IMR-90 (cell line): ENCODE results near the gene PPM1J. TPM values are rescaled to one million over a fixed set of nuclear protein-coding genes. Genes with fewer than 3 reads are reported as not detected.

Experiments
- ATAC-seq: fragments of 200-7000 bp; cut with Tn5 transposase; 2 replicates; pipeline ENCODE4 v1.9.1; 2020; ENCODE audit warnings: low read depth, mild to moderate bottlenecking, moderate library complexity
- BruUV-seq: library from RNA; stranded (reverse); fragments of 400-500 nt; replicated peaks from 2 replicates; lab custom pipeline; 2021; lab: Mats Ljungman, UMichigan
- CTCF ChIA-PET: fragments of 300-600 bp; formaldehyde crosslinking; extraction: SDS; loops from one replicate; lab custom pipeline; 2021; ENCODE audit warnings: antibody characterized with exemption; lab: Yijun Ruan, JAX
- POLR2A ChIA-PET: fragments of 300-600 bp; sonication (Branson Sonifier 250); formaldehyde crosslinking; loops from one replicate; lab custom pipeline; 2022; ENCODE audit warnings: antibody characterized with exemption; ENCODE audit not compliant: unreplicated experiment; lab: Charles Lee
- DNase-seq: peaks from one replicate; pipeline ENCODE4 v3.0.0; 2013
- H2AFZ ChIP-seq: replicated peaks from 2 replicates; pipeline ENCODE3; 2013; ENCODE audit warnings: low read length, mild to moderate bottlenecking; ENCODE audit not compliant: poor library complexity
- H2AK5ac ChIP-seq: 2 replicates; pipeline ENCODE4 v1.6.1; 2013; ENCODE audit warnings: low read depth, low read length, inconsistent platforms
- H2AK9ac ChIP-seq: replicated peaks from 2 replicates; pipeline ENCODE3; 2013; ENCODE audit warnings: mild to moderate bottlenecking, low read depth, low read length, moderate library complexity; ENCODE audit not compliant: poor library complexity
- H2BK120ac ChIP-seq: 2 replicates; pipeline ENCODE4 v1.6.1; 2013; ENCODE audit warnings: low read depth, low read length, inconsistent platforms
- H2BK15ac ChIP-seq: 3 replicates; pipeline ENCODE4 v1.6.1; 2013; ENCODE audit warnings: low read depth, low read length, inconsistent platforms
- H2BK20ac ChIP-seq: 2 replicates; pipeline ENCODE4 v1.6.1; 2013; ENCODE audit warnings: low read depth, mild to moderate bottlenecking, inconsistent platforms, low read length, moderate library complexity
- H2BK5ac ChIP-seq: 2 replicates; pipeline ENCODE4 v1.6.1; 2013; ENCODE audit warnings: mild to moderate bottlenecking, low read depth, low read length, inconsistent platforms; ENCODE audit not compliant: poor library complexity, severe bottlenecking
- H3K14ac ChIP-seq: replicated peaks from 2 replicates; pipeline ENCODE4 v1.6.1; 2013; ENCODE audit warnings: low read depth, low read length, inconsistent platforms
- H3K18ac ChIP-seq: 2 replicates; pipeline ENCODE4 v1.6.1; 2013; ENCODE audit warnings: low read depth, low read length, control low read depth
- H3K23ac ChIP-seq: 2 replicates; pipeline ENCODE4 v1.6.1; 2013; ENCODE audit warnings: low read depth, low read length, inconsistent platforms
- H3K27ac ChIP-seq: 2 replicates; pipeline ENCODE4 v1.5.1; 2013; ENCODE audit warnings: mild to moderate bottlenecking, control low read depth, low read length; ENCODE audit not compliant: insufficient read depth
- H3K27me3 ChIP-seq: 2 replicates; pipeline ENCODE4 v1.6.1; 2013; ENCODE audit warnings: low read length; ENCODE audit not compliant: control insufficient read depth, insufficient read depth
- H3K36me3 ChIP-seq: 2 replicates; pipeline ENCODE4 v1.6.1; 2013; ENCODE audit warnings: low read length, mixed read lengths; ENCODE audit not compliant: control insufficient read depth, insufficient read depth
- H3K4ac ChIP-seq: 2 replicates; pipeline ENCODE4 v1.6.1; 2013; ENCODE audit warnings: low read depth, low read length, inconsistent platforms
- H3K4me1 ChIP-seq: 2 replicates; pipeline ENCODE4 v1.6.1; 2013; ENCODE audit warnings: low read length, mixed read lengths; ENCODE audit not compliant: control insufficient read depth, insufficient read depth
- H3K4me2 ChIP-seq: 2 replicates; pipeline ENCODE4 v1.6.1; 2013; ENCODE audit warnings: low read depth, mild to moderate bottlenecking, control low read depth, low read length, moderate library complexity
- H3K4me3 ChIP-seq: 2 replicates; pipeline ENCODE4 v1.5.1; 2013; ENCODE audit warnings: low read depth, mild to moderate bottlenecking, control low read depth, low read length, moderate library complexity; ENCODE audit not compliant: insufficient read depth
- H3K56ac ChIP-seq: 2 replicates; pipeline ENCODE4 v1.6.1; 2013; ENCODE audit warnings: low read length, inconsistent platforms; ENCODE audit not compliant: insufficient read depth; ENCODE audit errors: extremely low read depth
- H3K79me1 ChIP-seq, 2 experiments: 2 replicates each; pipeline ENCODE4 v1.6.1; 2013; ENCODE audit warnings: low read length in 2 of 2, inconsistent platforms in 1 of 2, low read depth in 1 of 2
- H3K9ac ChIP-seq: 2 replicates; pipeline ENCODE4 v1.6.1; 2013; ENCODE audit warnings: low read depth, low read length, control low read depth
- H3K9me1 ChIP-seq: 2 replicates; pipeline ENCODE4 v1.6.1; 2013; ENCODE audit warnings: low read length, inconsistent platforms; ENCODE audit not compliant: insufficient read depth
- H3K9me3 ChIP-seq: 2 replicates; pipeline ENCODE4 v1.6.1; 2013; ENCODE audit warnings: low read length; ENCODE audit not compliant: control insufficient read depth, insufficient read depth
- H4K20me1 ChIP-seq: 2 replicates; pipeline ENCODE4 v1.6.1; 2013; ENCODE audit warnings: low read length, inconsistent platforms; ENCODE audit not compliant: insufficient read depth
- H4K5ac ChIP-seq: 2 replicates; pipeline ENCODE4 v1.6.1; 2013; ENCODE audit warnings: mild to moderate bottlenecking, low read depth, low read length, control low read depth
- H4K8ac ChIP-seq, 2 experiments: 2 replicates each; pipeline ENCODE4 v1.6.1; 2013; ENCODE audit warnings: low read depth in 2 of 2, low read length in 2 of 2, control low read depth in 1 of 2, inconsistent platforms in 1 of 2
- H4K91ac ChIP-seq: 2 replicates; pipeline ENCODE4 v1.6.1; 2013; ENCODE audit warnings: low read depth, low read length, inconsistent platforms; ENCODE audit not compliant: insufficient read depth
- CEBPB ChIP-seq: IDR thresholded peaks from 2 replicates; pipeline ENCODE4 v1.6.1; 2012; ENCODE audit warnings: low read depth, low read length, improper control_type of control experiment
- CHD1 ChIP-seq: IDR thresholded peaks from 2 replicates; pipeline ENCODE4 v1.6.1; 2012; ENCODE audit warnings: low read depth, low read length, improper control_type of control experiment
- CTCF ChIP-seq: conservative IDR thresholded peaks from 2 replicates; pipeline ENCODE4 v1.5.1; 2012; ENCODE audit warnings: mild to moderate bottlenecking, low read depth, low read length, improper control_type of control experiment
- FOS ChIP-seq: fragments of 150-350 bp; IDR thresholded peaks from 2 replicates; pipeline ENCODE4 v1.6.1; 2016; ENCODE audit warnings: low read depth, low read length
- MAFK ChIP-seq: IDR thresholded peaks from 2 replicates; pipeline ENCODE4 v1.6.1; 2012; ENCODE audit warnings: low read depth, low read length, improper control_type of control experiment
- MAZ ChIP-seq: IDR thresholded peaks from 2 replicates; pipeline ENCODE4 v1.6.1; 2012; ENCODE audit warnings: low read depth, mild to moderate bottlenecking, low read length, improper control_type of control experiment, moderate library complexity, borderline replicate concordance
- MXI1 ChIP-seq: IDR thresholded peaks from 2 replicates; pipeline ENCODE4 v1.6.1; 2012; ENCODE audit warnings: low read depth, mild to moderate bottlenecking, low read length, moderate library complexity, borderline replicate concordance
- NFE2L2 ChIP-seq: fragments of 150-350 bp; IDR thresholded peaks from 2 replicates; pipeline ENCODE4 v1.6.1; 2016; ENCODE audit warnings: low read depth, mild to moderate bottlenecking, low read length
- RAD21 ChIP-seq: IDR thresholded peaks from 2 replicates; pipeline ENCODE4 v1.6.1; 2012; ENCODE audit warnings: low read length, improper control_type of control experiment
- RCOR1 ChIP-seq: IDR thresholded peaks from 2 replicates; pipeline ENCODE4 v1.6.1; 2012; ENCODE audit warnings: mild to moderate bottlenecking, low read length, improper control_type of control experiment; ENCODE audit not compliant: insufficient replicate concordance
- RFX5 ChIP-seq: IDR thresholded peaks from 2 replicates; pipeline ENCODE4 v1.8.0; 2012; ENCODE audit warnings: low read depth, mild to moderate bottlenecking, low read length, moderate library complexity
- SMC3 ChIP-seq: fragments of 150-350 bp; IDR thresholded peaks from 2 replicates; pipeline ENCODE4 v1.6.1; 2016; ENCODE audit warnings: low read depth, mild to moderate bottlenecking, antibody characterized with exemption, low read length, moderate library complexity
- WGBS, 2 experiments: methylation state at CpG; one replicate each; pipeline versions ENCODE4 v1.1.5 to v1.1.7; 2013; ENCODE audit warnings: missing lambda C conversion rate in 2 of 2; ENCODE audit not compliant: insufficient read length in 1 of 2; ENCODE audit errors: extremely low coverage in 2 of 2; 5-methylcytosine and 5-hydroxymethylcytosine counted together
- dilution Hi-C: fragments of 300-500 bp; cut with HindIII; formaldehyde crosslinking; loops from one replicate; pipeline ENCODE4 v1.14.3; 2018; ENCODE audit warnings: low sequenced_read_pairs; ENCODE audit not compliant: unreplicated experiment
- in situ Hi-C: fragments of 300-500 bp; cut with MboI; formaldehyde crosslinking; loops from 3 replicates; pipeline ENCODE4 v1.14.3; 2019; ENCODE audit warnings: low sequenced_read_pairs, inconsistent platforms, mixed read lengths
- intact Hi-C: fragments of 100-400 bp; cut with micrococcal nuclease; formaldehyde crosslinking; loops from 2 replicates; pipeline ENCODE4 v1.10.0; 2022
- polyA plus RNA-seq, 3 experiments: library from polyadenylated mRNA; depleted of rRNA; stranded (reverse); fragments of >200 nt; gene quantifications; 2 replicates each; pipeline ENCODE4 v1.2.3, GENCODE V29; 2012; ENCODE audit warnings: low replicate concordance in 1 of 3
- total RNA-seq: library from RNA; depleted of rRNA; stranded (reverse); fragments of >200 nt; gene quantifications from 2 replicates; pipeline ENCODE4 v1.2.3, GENCODE V29; 2012

PPM1J gene
- total and polyA plus RNA-seq, 2 of the 4 experiments (the other 2 are of a cell fraction): 1.8 to 2.4 TPM

- TF ChIP-seq RAD21: no peak; the same call in 1 of the 2 replicates
- TF ChIP-seq FOS: no peak
Measured at GRCh38 chr1:112674440-112674985, 40.6 kb downstream of the PPM1J start, which contains the start of gene MOV10 (continued).

DNA sequence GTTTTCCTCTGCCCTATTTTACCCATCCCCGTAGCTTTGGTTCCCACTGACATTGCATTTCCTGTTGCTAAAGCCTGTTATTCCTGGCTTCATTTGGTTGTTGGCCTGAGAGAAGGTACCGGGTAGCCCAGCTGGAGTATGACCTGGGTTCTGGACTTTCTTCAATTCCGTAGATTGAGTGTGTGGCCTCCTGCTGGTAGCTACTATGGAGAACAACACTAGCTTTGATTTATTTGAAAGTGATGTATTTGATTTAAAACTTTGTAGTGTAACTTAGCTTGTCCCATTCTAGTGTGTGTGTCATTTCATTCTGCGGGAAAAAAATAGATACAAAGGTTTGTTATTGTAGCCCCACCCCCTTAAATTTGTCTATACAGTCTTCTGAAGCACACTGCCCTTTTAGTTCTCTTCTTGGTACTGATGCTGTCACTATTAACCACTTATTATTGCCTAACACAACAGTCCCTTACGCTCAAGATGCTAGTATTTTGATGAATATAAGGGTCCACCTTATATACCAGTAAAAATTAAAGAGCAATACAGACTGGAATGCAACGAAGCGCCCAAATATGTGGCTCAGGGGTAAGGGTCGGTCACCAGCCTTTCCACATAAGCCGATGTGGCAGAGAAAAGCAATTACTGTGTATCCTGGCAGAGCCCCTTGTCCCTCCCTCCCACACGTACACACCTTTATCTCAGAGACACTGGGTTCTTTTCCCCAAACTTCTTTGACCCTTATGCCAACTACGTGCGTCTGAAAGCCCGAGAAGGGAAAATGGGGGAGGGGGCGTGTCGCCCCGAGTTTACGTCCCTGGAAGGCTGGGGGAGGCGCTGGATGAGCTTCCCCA lies 41.3 kb downstream of the PPM1J start:
- in situ Hi-C loops (no loop called here), intact Hi-C loops (loop anchor here (1.0 to 5.0 kb wide), 4 partner anchors 27 to 283 kb away; partner anchors contain the start of genes CAPZA1 and ST7L), dilution Hi-C loops (no loop called here)
- Histone ChIP-seq H3K79me1 (peaks cover 26 to 57% of the 10 kb centered on the region in 2 experiments), H3K36me3 (peaks cover 3% of the 10 kb centered on the region; the same call in 1 of the 2 replicates), H3K9ac (peak overlapping the region; percentile 89), H3K18ac (peak overlapping the region; percentile 75), H2BK5ac (peak overlapping the region; percentile 86), H4K5ac (peak overlapping the region; percentile 82), H3K4me3 (peak overlapping the region; percentile 71), H4K20me1 (no peaks in the 10 kb centered on the region; the same call in 1 of the 2 replicates), H3K4ac (peak overlapping the region; percentile 76), H3K27ac (peak overlapping the region; percentile 97), H2AK9ac (peak overlapping the region; percentile 94), H4K91ac (peak overlapping the region; percentile 88), H3K4me2 (peak overlapping the region; percentile 82), H2BK15ac (peak overlapping the region; percentile 53; the same call in 1 of the 3 replicates), H3K9me3 (no peaks in the 10 kb centered on the region), H3K4me1 (peaks cover 2% of the 10 kb centered on the region; the same call in 1 of the 2 replicates), H3K9me1 (no peaks in the 10 kb centered on the region), H3K56ac (peak overlapping the region; percentile 90), H2BK120ac (peak overlapping the region; percentile 78), H2AK5ac (peak overlapping the region; percentile 62), H3K14ac (peak overlapping the region; percentile 95), H2BK20ac (no peak overlapping the region), H2AFZ (peak overlapping the region; percentile 95), H3K23ac (peak overlapping the region; percentile 95), H3K27me3 (no peaks in the 10 kb centered on the region), H4K8ac (peak overlapping the region; percentile 81 to 82; a peak in 3 of 4 replicates)
- peak; percentile 71 for DNase-seq
- no TSS peak for BruUV-seq
- WGBS, 2 experiments: 0% methylated on average over 1 of the region's 18 CpGs; no CpG with 5 or more reads in 1 of the 2 experiments
- ChIA-PET POLR2A (interaction anchor here (1.0 kb wide), 1 partner anchor 55 kb away, joined by 3 read pairs; the partner anchor contains the start of gene ST7L), CTCF (interaction anchor here (0.6 to 1.9 kb wide), 13 partner anchors 10 to 283 kb away, joined by 3 to 8 read pairs (median 4); no protein-coding TSS in a partner anchor)
- TF ChIP-seq RFX5 (no peak), CTCF (peak; percentile 56), RAD21 (peak; percentile 43), MXI1 (no peak), NFE2L2 (no peak), MAZ (no peak), CEBPB (peak; percentile 54; the same call in 1 of the 2 replicates), RCOR1 (no peak), SMC3 (peak; percentile 36), CHD1 (no peak), MAFK (no peak)
- peak; percentile 8; the same call in 1 of the 2 replicates for ATAC-seq
